NCI-H2227 treated with DMSO at 0.1 percent for 48 hours (cell line): ENCODE results near the gene LMX1A.

Experiments
- DNase-seq: peaks from one replicate; lab custom pipeline; 2025; lab: John Stamatoyannopoulos, UW

The LMX1A gene

DNA sequence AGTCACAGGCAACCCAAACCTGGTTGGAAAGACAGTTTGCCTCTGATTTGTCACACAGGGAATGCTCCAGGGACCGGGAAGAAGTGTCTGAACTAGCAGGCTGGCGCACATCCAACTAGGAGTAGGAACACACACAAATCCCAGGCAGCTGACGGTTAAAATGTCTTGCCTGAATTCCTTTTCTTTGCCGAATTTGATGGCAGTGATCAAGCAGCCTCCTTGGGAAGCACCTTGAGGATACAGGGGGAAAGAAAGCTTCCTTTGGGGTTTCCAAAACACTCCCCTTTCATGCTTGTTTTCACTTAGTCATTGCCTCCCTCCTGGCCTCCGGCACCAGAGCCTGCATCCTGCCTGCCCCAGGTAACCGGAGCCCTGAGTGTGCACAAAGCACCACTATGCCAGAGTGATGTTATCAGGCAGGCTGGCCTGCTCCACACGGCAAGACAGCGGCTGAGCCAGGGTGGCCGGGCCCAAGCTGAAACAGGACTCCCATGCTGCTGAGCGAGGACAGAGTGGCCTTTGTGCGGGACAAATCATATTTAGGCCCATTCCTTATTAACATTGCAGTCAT, 193.8 kb downstream of the LMX1A start:
- no peak for DNase-seq

DNA sequence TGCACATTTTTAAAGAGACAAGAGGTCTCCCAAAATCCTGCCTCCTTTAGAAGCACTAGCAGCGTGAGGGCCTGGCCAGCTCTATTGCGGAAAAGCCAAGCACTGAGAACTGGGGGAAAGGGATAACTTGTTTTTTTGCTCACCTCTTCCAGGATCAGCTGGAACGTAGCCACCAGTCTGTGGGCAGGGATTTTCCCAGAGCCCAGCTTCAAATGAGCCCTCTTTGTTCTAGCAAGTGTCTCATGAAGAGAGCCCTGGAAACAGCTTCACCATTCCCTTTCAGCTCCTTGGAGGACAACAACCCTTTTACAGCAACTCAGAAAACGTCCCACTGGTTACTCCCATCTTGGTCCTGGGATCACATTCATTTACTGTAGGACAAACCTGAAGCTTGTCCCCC, 195.4 kb downstream of the LMX1A start:
- no peak for DNase-seq

DNA sequence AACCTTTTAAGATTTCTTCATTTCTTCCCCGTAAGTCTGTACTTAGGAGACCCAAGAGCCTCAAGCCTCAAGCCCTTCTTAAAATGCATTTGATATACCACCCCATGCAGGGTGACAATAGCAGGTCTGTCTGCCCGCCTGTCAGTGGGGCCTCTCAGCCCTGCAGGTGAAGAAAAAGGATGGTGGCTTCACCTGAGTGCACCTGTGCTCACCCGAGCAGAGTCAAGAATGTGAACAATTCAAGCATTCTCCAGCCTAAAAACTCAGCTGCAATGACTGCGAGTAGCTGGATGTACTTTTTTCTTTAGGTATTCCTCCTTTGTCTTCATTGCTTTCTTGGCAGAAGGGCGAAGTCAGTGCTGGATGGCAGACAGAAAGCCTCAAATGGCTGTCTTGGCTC, 203.3 kb downstream of the LMX1A start:
- DNase-seq: no peak

DNA sequence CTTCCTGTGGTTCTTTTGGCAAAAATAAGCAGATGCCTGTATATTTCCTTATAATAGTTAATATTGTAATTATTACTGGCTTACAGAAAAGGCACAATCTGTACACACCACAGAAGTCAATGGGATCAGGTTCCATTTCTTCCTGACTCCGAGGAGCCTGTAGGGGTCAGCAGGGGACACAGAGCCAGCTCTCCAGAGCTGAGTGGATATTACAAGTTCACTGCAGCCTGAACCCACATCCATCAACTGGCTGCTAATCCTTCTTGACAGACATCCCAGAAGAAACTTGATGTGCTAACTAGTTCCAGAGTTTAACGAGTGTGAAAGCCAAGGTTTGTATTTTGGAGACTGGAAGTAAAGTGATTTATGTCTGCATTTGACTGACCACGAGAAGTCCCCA, 203.8 kb downstream of the LMX1A start:
- no peak for DNase-seq

DNA sequence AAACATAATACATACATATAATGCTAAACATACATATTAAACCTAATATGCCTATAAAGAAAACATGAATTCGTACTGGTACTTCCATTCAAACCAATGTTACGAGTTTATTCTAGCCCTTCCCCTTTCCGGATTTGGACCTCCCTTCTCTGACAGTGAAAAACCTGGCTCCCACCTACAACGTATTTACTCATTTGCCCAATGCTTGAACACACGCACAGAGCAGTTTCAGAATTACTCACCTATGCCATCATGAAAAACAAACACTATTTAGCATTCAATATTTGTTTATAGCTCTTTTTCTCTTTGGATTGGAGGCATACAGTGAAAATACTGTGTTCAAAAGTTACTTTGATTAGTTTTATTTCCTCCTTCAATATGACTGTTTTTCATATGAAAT, 204.4 kb downstream of the LMX1A start:
- DNase-seq: no peak
